ENCODE results near the gene PLEKHM1. TPM values are rescaled to one million over a fixed set of nuclear protein-coding genes. Genes with fewer than 3 reads are reported as not detected.
"Not testable (repeated sequence)": the region's sequence is repeated elsewhere in the genome, so short reads cannot be mapped to it uniquely, and the experiment has no call there.

PLEKHM1 gene
- polyA plus RNA-seq (ENCODE audit: insufficient read length) = 9.8 TPM

- not testable (repeated sequence) for DNase-seq (ENCODE audit: low read depth)
These were observed at the start of gene PLEKHM1 for GRCh38 chr17:45490615-45491433. PLEKHM1 (minus strand) TSS chr17:45490721; CDS start chr17:45482484, 8,237 bp downstream.

- not testable (repeated sequence) for DNase-seq (ENCODE audit: low read depth)
These were observed 47.6 kb upstream of the PLEKHM1 start for GRCh38 chr17:45538168-45538567.

- DNase-seq (ENCODE audit: low read depth) = not testable (repeated sequence)
These were observed 15.6 kb upstream of the PLEKHM1 start for GRCh38 chr17:45506072-45506471.

GRCh38 chr17:45505183-45505582 is 14.7 kb upstream of the PLEKHM1 start:
- DNase-seq (ENCODE audit: low read depth) = not testable (repeated sequence)

- DNase-seq (ENCODE audit: low read depth) = not testable (repeated sequence)
These were observed 10.7 kb upstream of the PLEKHM1 start for GRCh38 chr17:45501092-45501707.

- not testable (repeated sequence) for DNase-seq (ENCODE audit: low read depth)
These were observed 10.0 kb upstream of the PLEKHM1 start for GRCh38 chr17:45500478-45500877.

GRCh38 chr17:45499208-45499607 is 8.7 kb upstream of the PLEKHM1 start:
- not testable (repeated sequence) for DNase-seq (ENCODE audit: low read depth)

GRCh38 chr17:45498377-45498776 is 7.9 kb upstream of the PLEKHM1 start:
- not testable (repeated sequence) for DNase-seq (ENCODE audit: low read depth)

- not testable (repeated sequence) for DNase-seq (ENCODE audit: low read depth)
These were observed 6.9 kb upstream of the PLEKHM1 start for GRCh38 chr17:45497449-45497848.

- not testable (repeated sequence) for DNase-seq (ENCODE audit: low read depth)
These were observed 6.0 kb upstream of the PLEKHM1 start for GRCh38 chr17:45496507-45496906.

GRCh38 chr17:45494556-45494955 is 4.0 kb upstream of the PLEKHM1 start:
- not testable (repeated sequence) for DNase-seq (ENCODE audit: low read depth)

GRCh38 chr17:45492156-45492555 is 1.6 kb upstream of the PLEKHM1 start:
- DNase-seq (ENCODE audit: low read depth) = not testable (repeated sequence)

- not testable (repeated sequence) for DNase-seq (ENCODE audit: low read depth)
These were observed 323 bp downstream of the PLEKHM1 start for GRCh38 chr17:45490198-45490597.

GRCh38 chr17:45487704-45488103 is 2.8 kb downstream of the PLEKHM1 start:
- DNase-seq (ENCODE audit: low read depth) = not testable (repeated sequence)

- not testable (repeated sequence) for DNase-seq (ENCODE audit: low read depth)
These were observed 6.8 kb downstream of the PLEKHM1 start for GRCh38 chr17:45483591-45484216.

GRCh38 chr17:45483177-45483576 is 7.3 kb downstream of the PLEKHM1 start:
- not testable (repeated sequence) for DNase-seq (ENCODE audit: low read depth)

GRCh38 chr17:45482317-45482716 is 8.2 kb downstream of the PLEKHM1 start:
- not testable (repeated sequence) for DNase-seq (ENCODE audit: low read depth)

- DNase-seq (ENCODE audit: low read depth) = not testable (repeated sequence)
These were observed 15.1 kb downstream of the PLEKHM1 start for GRCh38 chr17:45475436-45475835.

- DNase-seq (ENCODE audit: low read depth) = not testable (repeated sequence)
These were observed 18.3 kb downstream of the PLEKHM1 start for GRCh38 chr17:45472249-45472648.

GRCh38 chr17:45469204-45469563 is 21.3 kb downstream of the PLEKHM1 start:
- DNase-seq (ENCODE audit: low read depth) = not testable (repeated sequence)

- DNase-seq (ENCODE audit: low read depth) = not testable (repeated sequence)
These were observed 22.0 kb downstream of the PLEKHM1 start for GRCh38 chr17:45468293-45469203.
